ENCODE data around the gene GIMAP7. TPM values are rescaled to one million over a fixed set of nuclear protein-coding genes. Genes with fewer than 3 reads are reported as not detected.

Gene GIMAP7
- under 1 TPM in 2 of 8 experiments, not detected in 6; 0.35 to 0.38 TPM for total RNA-seq

GRCh38 chr7:150514748-150515222 is at the start of gene GIMAP7:
GIMAP7 (plus strand) TSS chr7:150514872; CDS start chr7:150519975, 5,103 bp downstream.
- no peaks in the 10 kb centered on the region for H3K4me1 ChIP-seq (replicated peaks in 1 of 2)
- H3K4me3 ChIP-seq = no peak within 1 kb of the TSS
- H3K27ac ChIP-seq = no peak within 1 kb of the TSS
- no peak for ATAC-seq (replicated peaks in 6 of 8)
- WGBS, 10 experiments = 8 to 88% (median 74%) methylated on average over 2 to 3 of the region's 3 CpGs; no CpG with 5 or more reads in 4 of the 10 experiments
- in situ Hi-C loops (cut with MboI; ENCODE audit: low pct_unique_long_range_greater_than_20kb in 2 of 9, low sequenced_read_pairs in 9 of 9, unreplicated experiment in 9 of 9) = no loop called here

GRCh38 chr7:150464962-150465361 is 49.7 kb upstream of the GIMAP7 start:
- ATAC-seq (replicated peaks in 6 of 8) = no peak

GRCh38 chr7:150465414-150465813 is 49.3 kb upstream of the GIMAP7 start:
- in situ Hi-C loops (cut with MboI; ENCODE audit: low pct_unique_long_range_greater_than_20kb in 2 of 9, low sequenced_read_pairs in 9 of 9, unreplicated experiment in 9 of 9) = no loop called here
- ATAC-seq (replicated peaks in 6 of 8) = no peak
- H3K27ac ChIP-seq = no peak overlapping the region
- H3K4me3 ChIP-seq = no peak overlapping the region
- 63 to 100% (median 100%) methylated on average over 1 to 2 of the region's 2 CpGs; no CpG with 5 or more reads in 5 of the 10 experiments for WGBS, 10 experiments
- H3K4me1 ChIP-seq (replicated peaks in 1 of 2) = no peaks in the 10 kb centered on the region

More at GRCh38 chr7:150464962-150465361, 49.7 kb upstream of the GIMAP7 start:
- H3K4me1 ChIP-seq (replicated peaks in 1 of 2) = no peaks in the 10 kb centered on the region
- WGBS, 10 experiments = 0 to 80% (median 28%) methylated on average over 1 of the region's 1 CpG; no CpG with 5 or more reads in 4 of the 10 experiments
- no peak overlapping the region for H3K4me3 ChIP-seq
- H3K27ac ChIP-seq = no peak overlapping the region
- in situ Hi-C loops (cut with MboI; ENCODE audit: low pct_unique_long_range_greater_than_20kb in 2 of 9, low sequenced_read_pairs in 9 of 9, unreplicated experiment in 9 of 9) = no loop called here

GRCh38 chr7:150466477-150466876 is 48.2 kb upstream of the GIMAP7 start:
- ATAC-seq (replicated peaks in 6 of 8) = no peak
- in situ Hi-C loops (cut with MboI; ENCODE audit: low pct_unique_long_range_greater_than_20kb in 2 of 9, low sequenced_read_pairs in 9 of 9, unreplicated experiment in 9 of 9) = no loop called here
- H3K27ac ChIP-seq = no peak overlapping the region
- H3K4me1 ChIP-seq (replicated peaks in 1 of 2) = no peaks in the 10 kb centered on the region
- WGBS, 10 experiments = 0 to 86% (median 78%) methylated on average over 1 to 6 of the region's 6 CpGs; no CpG with 5 or more reads in 1 of the 10 experiments
- no peak overlapping the region for H3K4me3 ChIP-seq

- Histone ChIP-seq H3K27ac (no peak overlapping the region), H3K4me1 (replicated peaks in 1 of 2) (no peaks in the 10 kb centered on the region), H3K4me3 (no peak overlapping the region)
- no peak for ATAC-seq (replicated peaks in 6 of 8)
- in situ Hi-C loops (cut with MboI; ENCODE audit: low pct_unique_long_range_greater_than_20kb in 2 of 9, low sequenced_read_pairs in 9 of 9, unreplicated experiment in 9 of 9) = no loop called here
- 40 to 100% (median 92%) methylated on average over 1 to 3 of the region's 3 CpGs; no CpG with 5 or more reads in 2 of the 10 experiments for WGBS, 10 experiments
Observed at GRCh38 chr7:150468241-150468640, 46.4 kb upstream of the GIMAP7 start.

- 50 to 83% (median 60%) methylated on average over 1 to 4 of the region's 5 CpGs; no CpG with 5 or more reads in 3 of the 10 experiments for WGBS, 10 experiments
- Histone ChIP-seq H3K4me1 (replicated peaks in 1 of 2) (no peaks in the 10 kb centered on the region), H3K4me3 (no peak overlapping the region), H3K27ac (no peak overlapping the region)
- in situ Hi-C loops (cut with MboI; ENCODE audit: low pct_unique_long_range_greater_than_20kb in 2 of 9, low sequenced_read_pairs in 9 of 9, unreplicated experiment in 9 of 9) = no loop called here
- ATAC-seq (replicated peaks in 6 of 8) = no peak
Observed at GRCh38 chr7:150471886-150472285, 42.8 kb upstream of the GIMAP7 start.

GRCh38 chr7:150473902-150474301 is 40.8 kb upstream of the GIMAP7 start:
- in situ Hi-C loops (cut with MboI; ENCODE audit: low pct_unique_long_range_greater_than_20kb in 2 of 9, low sequenced_read_pairs in 9 of 9, unreplicated experiment in 9 of 9) = no loop called here
- 33 to 92% (median 81%) methylated on average over 2 to 5 of the region's 7 CpGs; no CpG with 5 or more reads in 2 of the 10 experiments for WGBS, 10 experiments
- H3K4me3 ChIP-seq = no peak overlapping the region
- no peaks in the 10 kb centered on the region for H3K4me1 ChIP-seq (replicated peaks in 1 of 2)
- no peak overlapping the region for H3K27ac ChIP-seq
- ATAC-seq (replicated peaks in 6 of 8) = no peak

GRCh38 chr7:150476285-150476684 is 38.4 kb upstream of the GIMAP7 start:
- WGBS, 10 experiments = 0 to 100% (median 66%) methylated on average over 1 to 3 of the region's 3 CpGs; no CpG with 5 or more reads in 2 of the 10 experiments
- Histone ChIP-seq H3K4me1 (replicated peaks in 1 of 2) (no peaks in the 10 kb centered on the region), H3K27ac (no peak overlapping the region), H3K4me3 (no peak overlapping the region)
- ATAC-seq (replicated peaks in 6 of 8) = peak in 1 of 8 experiments; percentile 19
- in situ Hi-C loops (cut with MboI; ENCODE audit: low pct_unique_long_range_greater_than_20kb in 2 of 9, low sequenced_read_pairs in 9 of 9, unreplicated experiment in 9 of 9) = no loop called here

- H3K4me1 ChIP-seq (replicated peaks in 1 of 2) = no peaks in the 10 kb centered on the region
- in situ Hi-C loops (cut with MboI; ENCODE audit: low pct_unique_long_range_greater_than_20kb in 2 of 9, low sequenced_read_pairs in 9 of 9, unreplicated experiment in 9 of 9) = no loop called here
Observed at GRCh38 chr7:150476819-150477631, 37.6 kb upstream of the GIMAP7 start.

GRCh38 chr7:150479023-150479716 is 35.5 kb upstream of the GIMAP7 start:
- Histone ChIP-seq H3K4me3 (no peak overlapping the region), H3K4me1 (replicated peaks in 1 of 2) (no peaks in the 10 kb centered on the region), H3K27ac (no peak overlapping the region)
- 0 to 100% (median 57%) methylated on average over 1 to 3 of the region's 3 CpGs for WGBS, 10 experiments
- in situ Hi-C loops (cut with MboI; ENCODE audit: low pct_unique_long_range_greater_than_20kb in 2 of 9, low sequenced_read_pairs in 9 of 9, unreplicated experiment in 9 of 9) = no loop called here
- ATAC-seq (replicated peaks in 6 of 8) = no peak

More at GRCh38 chr7:150476819-150477631, 37.6 kb upstream of the GIMAP7 start:
- no peak overlapping the region for H3K4me3 ChIP-seq
- WGBS, 10 experiments = 31 to 90% (median 81%) methylated on average over 4 to 23 of the region's 25 CpGs
- no peak for ATAC-seq (replicated peaks in 6 of 8)
- H3K27ac ChIP-seq = no peak overlapping the region

GRCh38 chr7:150481186-150481920 is 33.3 kb upstream of the GIMAP7 start:
- in situ Hi-C loops (cut with MboI; ENCODE audit: low pct_unique_long_range_greater_than_20kb in 2 of 9, low sequenced_read_pairs in 9 of 9, unreplicated experiment in 9 of 9) = no loop called here
- ATAC-seq (replicated peaks in 6 of 8) = no peak
- Histone ChIP-seq H3K4me3 (no peak overlapping the region), H3K27ac (no peak overlapping the region), H3K4me1 (replicated peaks in 1 of 2) (no peaks in the 10 kb centered on the region)
- WGBS, 10 experiments = 0 to 95% (median 70%) methylated on average over 2 to 8 of the region's 9 CpGs; no CpG with 5 or more reads in 1 of the 10 experiments

GRCh38 chr7:150481922-150482321 is 32.8 kb upstream of the GIMAP7 start:
- ATAC-seq (replicated peaks in 6 of 8) = no peak
- H3K4me1 ChIP-seq (replicated peaks in 1 of 2) = no peaks in the 10 kb centered on the region
- in situ Hi-C loops (cut with MboI; ENCODE audit: low pct_unique_long_range_greater_than_20kb in 2 of 9, low sequenced_read_pairs in 9 of 9, unreplicated experiment in 9 of 9) = no loop called here
- H3K27ac ChIP-seq = no peak overlapping the region
- WGBS, 10 experiments = 0 to 100% (median 70%) methylated on average over 1 to 4 of the region's 4 CpGs; no CpG with 5 or more reads in 2 of the 10 experiments
- no peak overlapping the region for H3K4me3 ChIP-seq

Data from motor neuron (in vitro differentiated cells).